Common myeloid progenitor, CD34-positive (primary cell): ENCODE data around the gene GDPD5.

Experiments
- CTCF ChIA-PET: fragments of 350-600 bp; sonication (Branson Sonifier 250); formaldehyde crosslinking; loops from one replicate; lab custom pipeline; 2021; ENCODE audit warnings: antibody characterized with exemption; lab: Charles Lee
- POLR2A ChIA-PET: fragments of 350-600 bp; sonication (Branson Sonifier 250); formaldehyde crosslinking; loops from one replicate; lab custom pipeline; 2021; ENCODE audit warnings: antibody characterized with exemption; lab: Charles Lee
- DNase-seq, 3 donors: peaks; one replicate each; pipeline versions ENCODE4 v3.0.0 to v3.0.0-alpha.2; 2013
- H3K27ac ChIP-seq, 2 experiments: 1 replicate in 1 of 2; 2 replicates in 1 of 2; pipeline ENCODE4 v1.7.0; 2013; ENCODE audit warnings: inconsistent platforms in 2 of 2, low read length in 2 of 2, mild to moderate bottlenecking in 2 of 2, low read depth in 1 of 2, moderate library complexity in 1 of 2; ENCODE audit not compliant: severe bottlenecking in 2 of 2, insufficient read depth in 1 of 2, poor library complexity in 1 of 2
- H3K27me3 ChIP-seq, 5 experiments: replicated peaks in 2 of 5; 1 replicate in 3 of 5; 2 replicates in 2 of 5; pipeline versions ENCODE4 v1.6.1 to v1.7.0; 2013; ENCODE audit warnings: low read length in 4 of 5, mild to moderate bottlenecking in 2 of 5, moderate library complexity in 2 of 5, inconsistent platforms in 1 of 5; ENCODE audit not compliant: insufficient read depth in 5 of 5, control insufficient read depth in 4 of 5
- H3K36me3 ChIP-seq, 4 experiments: 1 replicate in 2 of 4; 2 replicates in 2 of 4; pipeline versions ENCODE4 v1.6.1 to v1.7.0; 2013; ENCODE audit warnings: low read length in 3 of 4, control low read depth in 1 of 4, mild to moderate bottlenecking in 1 of 4; ENCODE audit not compliant: control insufficient read depth in 4 of 4, insufficient read depth in 4 of 4
- H3K4me1 ChIP-seq, 4 experiments: 1 replicate in 3 of 4; 2 replicates in 1 of 4; pipeline versions ENCODE4 v1.6.1 to v1.7.1; 2013; ENCODE audit warnings: low read length in 3 of 4, mild to moderate bottlenecking in 3 of 4, control low read depth in 1 of 4, inconsistent platforms in 1 of 4, moderate library complexity in 1 of 4; ENCODE audit not compliant: control insufficient read depth in 4 of 4, insufficient read depth in 4 of 4; ENCODE audit errors: control extremely low read depth in 1 of 4
- H3K4me3 ChIP-seq, 7 experiments: 1 replicate in 4 of 7; 2 replicates in 3 of 7; pipeline versions ENCODE4 v1.5.1 to v1.7.0; 2013; ENCODE audit warnings: mild to moderate bottlenecking in 7 of 7, low read length in 6 of 7, moderate library complexity in 6 of 7, inconsistent platforms in 2 of 7, low read depth in 2 of 7, control low read depth in 1 of 7; ENCODE audit not compliant: insufficient read depth in 4 of 7, control insufficient read depth in 1 of 7; ENCODE audit errors: extremely low read depth in 1 of 7
- H3K9me3 ChIP-seq, 5 experiments: 1 replicate in 4 of 5; 2 replicates in 1 of 5; pipeline versions ENCODE4 v1.6.1 to v1.7.1; 2013; ENCODE audit warnings: low read length in 4 of 5, mild to moderate bottlenecking in 2 of 5, inconsistent platforms in 1 of 5, low read depth in 1 of 5, moderate library complexity in 1 of 5; ENCODE audit not compliant: control insufficient read depth in 4 of 5, insufficient read depth in 2 of 5; ENCODE audit errors: control extremely low read depth in 1 of 5
- WGBS: methylation state at CpG from one replicate; pipeline ENCODE4 v1.1.5; 2013; ENCODE audit not compliant: insufficient coverage; 5-methylcytosine and 5-hydroxymethylcytosine counted together

Gene GDPD5

DNA sequence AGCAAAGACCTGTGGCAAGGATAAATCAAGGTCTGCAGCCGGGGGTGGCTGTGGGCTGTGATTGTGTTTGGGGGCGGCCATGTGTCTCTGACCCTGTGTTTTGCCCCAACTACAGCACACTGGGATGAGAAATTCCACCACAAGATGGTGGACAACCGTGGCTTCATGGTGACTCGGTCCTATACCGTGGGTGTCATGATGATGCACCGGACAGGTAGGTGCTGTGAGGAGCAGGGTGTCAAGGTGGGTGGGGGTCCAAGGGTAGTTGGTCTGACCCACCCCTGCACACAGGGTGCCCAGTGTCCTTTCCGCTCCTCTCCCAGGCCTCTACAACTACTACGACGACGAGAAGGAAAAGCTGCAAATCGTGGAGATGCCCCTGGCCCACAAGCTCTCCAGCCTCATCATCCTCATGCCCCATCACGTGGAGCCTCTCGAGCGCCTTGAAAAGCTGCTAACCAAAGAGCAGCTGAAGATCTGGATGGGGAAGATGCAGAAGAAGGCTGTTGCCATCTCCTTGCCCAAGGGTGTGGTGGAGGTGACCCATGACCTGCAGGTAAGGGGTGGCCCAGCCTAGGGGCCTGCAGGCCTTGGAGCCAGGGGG is 43.0 kb upstream of the GDPD5 start:
- WGBS: 97% methylated on average over 12 of the region's 14 CpGs
- Histone ChIP-seq H3K4me1 (peaks cover 0 to 18% (median 9%) of the 10 kb centered on the region in 4 experiments), H3K36me3 (peaks cover 12 to 62% (median 37%) of the 10 kb centered on the region in 4 experiments)

DNA sequence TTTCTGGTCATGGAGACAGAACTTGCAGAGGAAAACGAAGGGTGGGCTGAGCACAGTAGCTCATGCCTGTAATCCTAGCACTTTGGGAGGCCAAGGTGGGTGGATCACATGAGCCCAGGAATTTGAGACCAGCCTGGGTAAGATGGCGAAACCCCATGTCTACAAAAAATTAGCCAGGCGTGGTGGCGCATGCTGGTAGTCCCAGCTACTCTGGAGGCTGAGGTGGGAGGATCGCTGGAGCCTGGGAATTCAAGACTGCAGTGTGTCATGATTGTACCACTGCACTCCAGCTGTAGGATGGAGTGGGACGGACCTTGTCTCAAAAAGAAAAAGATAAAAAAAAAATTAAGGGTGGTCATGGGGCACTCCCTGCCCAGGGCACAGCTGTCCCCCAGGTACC is 42.2 kb upstream of the GDPD5 start:
- no peak overlapping the region for H3K4me3 ChIP-seq
- POLR2A ChIA-PET: no interaction called here
- no peak for DNase-seq
- H3K27me3 ChIP-seq: no peaks in the 10 kb centered on the region
- H3K36me3 ChIP-seq: peaks cover 12 to 56% (median 36%) of the 10 kb centered on the region in 4 experiments
- WGBS: 96% methylated on average over 6 of the region's 6 CpGs
- peaks cover 0 to 25% (median 16%) of the 10 kb centered on the region in 4 experiments for H3K4me1 ChIP-seq
- H3K27ac ChIP-seq: no peak overlapping the region
- H3K9me3 ChIP-seq: no peaks in the 10 kb centered on the region
- CTCF ChIA-PET: interaction anchor here (0.7 to 3.0 kb wide), 5 partner anchors 9 to 21 kb away, joined by 3 to 13 read pairs (median 3); no protein-coding TSS in a partner anchor

More for the DNA sequence above, 43.0 kb upstream of the GDPD5 start:
- POLR2A ChIA-PET: no interaction called here
- DNase-seq: no peak
- no peak overlapping the region for H3K27ac ChIP-seq
- H3K9me3 ChIP-seq: no peaks in the 10 kb centered on the region
- CTCF ChIA-PET: interaction anchor here (1.2 to 3.0 kb wide), 4 partner anchors 8 to 22 kb away, joined by 3 to 13 read pairs (median 3); no protein-coding TSS in a partner anchor
- no peaks in the 10 kb centered on the region for H3K27me3 ChIP-seq
- H3K4me3 ChIP-seq: no peak overlapping the region

- no peak overlapping the region for H3K27ac ChIP-seq
- H3K36me3 ChIP-seq: peaks cover 12 to 46% (median 28%) of the 10 kb centered on the region in 4 experiments
- ChIA-PET POLR2A (no interaction called here), CTCF (interaction anchor here (0.7 to 3.0 kb wide), 3 partner anchors 10 to 18 kb away, joined by 3 to 13 read pairs (median 8); no protein-coding TSS in a partner anchor)
- H3K4me3 ChIP-seq: no peak overlapping the region
- H3K4me1 ChIP-seq: peaks cover 0 to 35% (median 22%) of the 10 kb centered on the region in 4 experiments
- H3K27me3 ChIP-seq: no peaks in the 10 kb centered on the region
- WGBS: 96% methylated on average over 23 of the region's 34 CpGs
- DNase-seq: no peak
- H3K9me3 ChIP-seq: no peaks in the 10 kb centered on the region
These were observed 41.1 kb upstream of the GDPD5 start for GRCh38 chr11:75566763-75567279.

- Histone ChIP-seq H3K4me3 (no peak overlapping the region), H3K27ac (no peak overlapping the region)
These were observed 40.4 kb upstream of the GDPD5 start for GRCh38 chr11:75565916-75566762.

DNA sequence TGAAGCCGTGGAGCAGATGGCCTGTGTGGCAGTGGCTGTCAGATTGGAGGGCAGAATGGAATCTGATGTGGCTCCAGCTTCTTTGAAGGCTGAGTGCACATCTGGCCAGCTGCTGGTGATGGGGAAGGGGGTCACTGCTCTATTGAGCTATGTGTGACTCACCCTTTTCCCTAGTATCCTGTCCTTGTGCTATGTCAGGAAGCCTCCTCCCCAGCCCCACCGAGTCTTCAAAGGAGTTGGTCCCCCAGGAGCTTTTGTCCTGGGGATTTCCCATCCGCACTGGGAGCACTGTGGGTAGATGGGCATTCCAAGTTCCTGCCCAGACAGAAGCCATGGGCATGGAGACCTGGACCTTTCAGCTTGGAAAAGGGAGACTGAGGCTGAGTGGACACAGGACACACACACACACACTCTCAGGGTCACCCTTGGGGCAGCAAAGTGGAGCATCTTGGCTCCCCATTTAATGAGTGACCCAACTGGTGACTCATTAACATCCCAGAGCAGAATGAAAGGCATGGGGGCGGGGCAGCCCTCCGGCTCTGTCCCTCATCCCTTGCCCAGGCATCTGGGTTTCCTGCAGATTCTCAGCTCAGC is 39.6 kb upstream of the GDPD5 start:
- H3K36me3 ChIP-seq: peaks cover 9 to 30% (median 20%) of the 10 kb centered on the region in 4 experiments
- 93% methylated on average over 3 of the region's 5 CpGs for WGBS
- POLR2A ChIA-PET: no interaction called here
- CTCF ChIA-PET: interaction anchor here (1.1 to 3.0 kb wide), 3 partner anchors 9 to 21 kb away, joined by 3 to 13 read pairs (median 8); no protein-coding TSS in a partner anchor
- peaks cover 0 to 41% (median 27%) of the 10 kb centered on the region in 4 experiments for H3K4me1 ChIP-seq
- H3K27me3 ChIP-seq: no peaks in the 10 kb centered on the region
- H3K4me3 ChIP-seq: no peak overlapping the region
- no peak overlapping the region for H3K27ac ChIP-seq
- no peaks in the 10 kb centered on the region for H3K9me3 ChIP-seq
- DNase-seq: no peak

More at GRCh38 chr11:75565916-75566762, 40.4 kb upstream of the GDPD5 start:
- DNase-seq: no peak
- Histone ChIP-seq H3K36me3 (peaks cover 12 to 39% (median 24%) of the 10 kb centered on the region in 4 experiments), H3K27me3 (no peaks in the 10 kb centered on the region), H3K9me3 (no peaks in the 10 kb centered on the region), H3K4me1 (peaks cover 0 to 41% (median 27%) of the 10 kb centered on the region in 4 experiments)
- ChIA-PET CTCF (interaction anchor here (1.1 to 3.0 kb wide), 4 partner anchors 11 to 20 kb away, joined by 3 to 13 read pairs (median 10); no protein-coding TSS in a partner anchor), POLR2A (no interaction called here)
- 91% methylated on average over 43 of the region's 43 CpGs for WGBS

- no peak overlapping the region for H3K4me3 ChIP-seq
- H3K27me3 ChIP-seq: no peaks in the 10 kb centered on the region
- WGBS: 89% methylated on average over 5 of the region's 9 CpGs
- peaks cover 6 to 20% (median 13%) of the 10 kb centered on the region in 4 experiments for H3K36me3 ChIP-seq
- CTCF ChIA-PET: interaction anchor here (0.8 to 3.0 kb wide), 5 partner anchors 10 to 20 kb away, joined by 3 to 13 read pairs (median 4); no protein-coding TSS in a partner anchor
- no peaks in the 10 kb centered on the region for H3K9me3 ChIP-seq
- POLR2A ChIA-PET: no interaction called here
- peak overlapping the region in 1 of 2 experiments; percentile 75 for H3K27ac ChIP-seq
- peaks cover 0 to 46% (median 27%) of the 10 kb centered on the region in 4 experiments for H3K4me1 ChIP-seq
- peak in 2 of 3 donors; percentile 23 to 42 for DNase-seq
These were observed 38.3 kb upstream of the GDPD5 start for GRCh38 chr11:75563978-75564552.
